ENCODE data around the gene SLC17A2. TPM values are rescaled to one million over a fixed set of nuclear protein-coding genes. Genes with fewer than 3 reads are reported as not detected.

SLC17A2 gene, protein sequence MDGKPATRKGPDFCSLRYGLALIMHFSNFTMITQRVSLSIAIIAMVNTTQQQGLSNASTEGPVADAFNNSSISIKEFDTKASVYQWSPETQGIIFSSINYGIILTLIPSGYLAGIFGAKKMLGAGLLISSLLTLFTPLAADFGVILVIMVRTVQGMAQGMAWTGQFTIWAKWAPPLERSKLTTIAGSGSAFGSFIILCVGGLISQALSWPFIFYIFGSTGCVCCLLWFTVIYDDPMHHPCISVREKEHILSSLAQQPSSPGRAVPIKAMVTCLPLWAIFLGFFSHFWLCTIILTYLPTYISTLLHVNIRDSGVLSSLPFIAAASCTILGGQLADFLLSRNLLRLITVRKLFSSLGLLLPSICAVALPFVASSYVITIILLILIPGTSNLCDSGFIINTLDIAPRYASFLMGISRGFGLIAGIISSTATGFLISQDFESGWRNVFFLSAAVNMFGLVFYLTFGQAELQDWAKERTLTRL
- not detected for total RNA-seq
- polyA plus RNA-seq = not detected
- long read RNA-seq, donor 1 = 0 reads
- long read RNA-seq, donor 2 = 0 reads
- long read RNA-seq, donor 3 = 0 reads

DNA sequence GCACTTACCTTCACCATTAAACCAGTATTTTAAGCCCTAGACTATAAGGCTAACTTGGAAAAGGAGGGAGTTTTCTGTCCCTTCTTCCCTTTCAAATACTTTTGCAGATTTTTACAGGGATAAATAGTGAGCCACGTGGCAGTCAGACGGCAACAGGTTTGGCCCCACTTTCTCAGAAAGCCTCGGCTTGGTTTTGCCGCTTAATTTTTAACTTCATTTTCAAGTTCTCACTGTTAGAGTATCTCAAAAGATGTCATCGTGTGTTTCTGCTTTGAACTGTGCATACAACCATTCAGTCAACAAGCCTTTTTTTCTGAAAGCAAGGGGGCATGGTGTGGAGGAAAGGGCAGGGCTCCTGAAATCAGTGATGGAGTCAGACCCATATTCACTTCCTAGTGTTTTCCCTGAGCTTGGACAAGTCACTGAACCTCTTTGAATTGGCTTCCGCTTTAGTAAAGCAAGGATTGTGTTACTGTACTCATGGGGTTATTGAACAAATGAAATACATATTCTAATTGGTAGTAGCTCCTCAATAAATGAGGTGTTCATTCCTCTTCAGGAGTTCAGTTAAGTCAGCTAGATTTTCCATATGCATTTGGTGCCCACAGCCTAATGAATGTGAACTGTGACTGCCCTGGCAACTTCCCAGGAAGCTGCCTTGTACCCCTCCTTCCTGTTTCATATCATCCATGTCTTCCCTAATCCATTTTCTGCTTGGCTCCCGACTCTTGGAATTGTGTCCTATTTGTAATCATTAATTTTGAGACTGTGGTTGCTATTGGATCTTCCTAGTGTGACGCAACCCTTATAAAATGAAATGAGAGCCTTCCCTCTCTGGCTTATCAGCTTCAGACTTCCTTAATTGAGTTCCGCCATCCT lies at the start of gene SLC17A2:
Gene SLC17A2, minus strand, starts transcription at position 160 of the 879 bp plus-strand sequence. CDS start 4,895 bp downstream, outside the sequence.
- TF ChIP-seq, protein P1, sequence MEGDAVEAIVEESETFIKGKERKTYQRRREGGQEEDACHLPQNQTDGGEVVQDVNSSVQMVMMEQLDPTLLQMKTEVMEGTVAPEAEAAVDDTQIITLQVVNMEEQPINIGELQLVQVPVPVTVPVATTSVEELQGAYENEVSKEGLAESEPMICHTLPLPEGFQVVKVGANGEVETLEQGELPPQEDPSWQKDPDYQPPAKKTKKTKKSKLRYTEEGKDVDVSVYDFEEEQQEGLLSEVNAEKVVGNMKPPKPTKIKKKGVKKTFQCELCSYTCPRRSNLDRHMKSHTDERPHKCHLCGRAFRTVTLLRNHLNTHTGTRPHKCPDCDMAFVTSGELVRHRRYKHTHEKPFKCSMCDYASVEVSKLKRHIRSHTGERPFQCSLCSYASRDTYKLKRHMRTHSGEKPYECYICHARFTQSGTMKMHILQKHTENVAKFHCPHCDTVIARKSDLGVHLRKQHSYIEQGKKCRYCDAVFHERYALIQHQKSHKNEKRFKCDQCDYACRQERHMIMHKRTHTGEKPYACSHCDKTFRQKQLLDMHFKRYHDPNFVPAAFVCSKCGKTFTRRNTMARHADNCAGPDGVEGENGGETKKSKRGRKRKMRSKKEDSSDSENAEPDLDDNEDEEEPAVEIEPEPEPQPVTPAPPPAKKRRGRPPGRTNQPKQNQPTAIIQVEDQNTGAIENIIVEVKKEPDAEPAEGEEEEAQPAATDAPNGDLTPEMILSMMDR (IDR thresholded peaks at IDR 0.05) = no peak
- no peak for TF ChIP-seq EP300 (IDR thresholded peaks at IDR 0.05)
- TF ChIP-seq POLR2A (IDR thresholded peaks at IDR 0.05) = no peak

DNA sequence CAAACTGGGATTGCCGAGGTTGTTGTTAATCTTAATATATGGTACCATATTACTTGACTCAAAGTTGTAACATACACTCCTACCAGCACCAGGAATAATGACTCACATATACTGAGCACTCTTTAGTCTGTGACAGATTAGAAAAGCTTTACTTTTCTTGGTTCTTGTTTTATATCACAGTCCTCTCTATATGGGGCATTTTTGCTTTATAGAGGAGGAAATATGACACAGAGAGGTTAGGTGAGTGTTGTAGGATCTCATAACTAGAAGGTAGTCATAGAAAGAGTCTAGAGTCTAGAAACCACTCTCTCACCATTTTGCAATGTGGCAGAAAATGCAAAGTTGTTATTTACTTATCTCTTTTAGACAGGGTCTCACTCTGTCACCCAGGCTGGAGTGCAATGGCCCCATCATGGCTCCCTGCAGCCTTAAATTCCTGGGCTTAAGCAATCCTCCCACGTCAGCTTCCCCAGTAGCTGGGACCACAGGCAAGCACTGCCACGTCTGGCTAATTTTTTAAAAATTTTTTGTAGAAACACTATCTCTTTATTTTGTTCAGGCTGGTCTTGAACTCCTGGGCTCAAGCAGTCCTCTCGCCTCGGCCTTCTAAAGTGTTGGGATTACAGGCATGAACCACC lies 45.6 kb upstream of the SLC17A2 start:
- Histone ChIP-seq H3K36me3 (no peaks in the 10 kb centered on the region), H3K9me3 (no peaks in the 10 kb centered on the region), H3K4me1 (ENCODE audit: insufficient read depth) (no peaks in the 10 kb centered on the region), H3K27me3 (no peaks in the 10 kb centered on the region), H3K4me3 (no peak overlapping the region), H3K27ac (no peak overlapping the region)
- no peak for TF ChIP-seq EP300 (IDR thresholded peaks at IDR 0.05)
- TF ChIP-seq, protein P1 (IDR thresholded peaks at IDR 0.05) = no peak
- TF ChIP-seq POLR2A (IDR thresholded peaks at IDR 0.05) = no peak
- 90 to 93% (median 91%) methylated on average over 5 of the region's 5 CpGs for WGBS, 3 donors
- DNase-seq = no peak
- intact Hi-C loops (cut with DNase I) = no loop called here

More for the DNA sequence above, at the start of gene SLC17A2:
- Histone ChIP-seq H3K4me1 (ENCODE audit: insufficient read depth) (no peaks in the 10 kb centered on the region), H3K9me3 (no peaks in the 10 kb centered on the region), H3K27ac (no peak within 1 kb of the TSS), H3K36me3 (no peaks in the 10 kb centered on the region), H3K27me3 (no peaks in the 10 kb centered on the region), H3K4me3 (no peak within 1 kb of the TSS)
- 89 to 91% (median 90%) methylated on average over 9 of the region's 9 CpGs for WGBS, 3 donors
- DNase-seq = no peak
- intact Hi-C loops (cut with DNase I) = no loop called here

DNA sequence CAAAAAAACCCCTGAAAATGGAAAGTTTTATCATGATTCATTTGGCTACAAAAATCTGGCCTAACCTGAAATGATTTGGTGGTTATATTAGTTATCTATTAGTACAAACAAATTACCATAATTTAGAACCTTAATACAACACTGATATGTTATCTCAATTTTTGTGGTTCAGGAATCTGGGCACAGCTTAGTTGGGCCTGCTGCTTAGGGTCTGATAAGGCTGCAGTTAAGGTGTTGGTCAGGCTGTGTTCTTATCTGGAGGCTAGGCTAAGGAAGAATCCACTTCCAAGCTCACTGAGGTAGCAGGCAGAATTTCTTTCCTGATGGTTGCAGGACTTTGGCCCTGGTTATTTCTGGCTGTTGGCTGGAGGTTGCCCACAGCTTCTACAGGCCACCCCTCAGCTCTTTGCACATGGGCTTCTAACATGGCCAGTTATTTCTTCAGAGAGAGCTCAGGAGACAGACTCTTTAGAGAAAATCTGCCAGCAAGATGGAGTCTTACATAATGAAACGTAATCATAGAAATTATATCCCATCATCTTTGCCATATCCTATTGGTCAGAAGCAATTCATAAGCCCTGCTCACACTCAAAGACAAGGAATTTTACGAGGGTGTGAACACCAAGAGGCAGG lies 43.5 kb upstream of the SLC17A2 start:
- no peak for DNase-seq
- no peaks in the 10 kb centered on the region for H3K27me3 ChIP-seq
- no peak for TF ChIP-seq POLR2A (IDR thresholded peaks at IDR 0.05)
- TF ChIP-seq, protein P1 (IDR thresholded peaks at IDR 0.05) = no peak
- no peak for TF ChIP-seq EP300 (IDR thresholded peaks at IDR 0.05)
- intact Hi-C loops (cut with DNase I) = no loop called here
- no peak overlapping the region for H3K27ac ChIP-seq
- no peaks in the 10 kb centered on the region for H3K36me3 ChIP-seq
- no peak overlapping the region for H3K4me3 ChIP-seq
- H3K9me3 ChIP-seq = no peaks in the 10 kb centered on the region
- 93 to 97% (median 94%) methylated on average over 2 of the region's 2 CpGs for WGBS, 3 donors
- H3K4me1 ChIP-seq (ENCODE audit: insufficient read depth) = no peaks in the 10 kb centered on the region

Measured in ovary (tissue), 10 donors.